GM23338 (cell line): Measurements from ENCODE around the gene CHSY1. TPM values are rescaled to one million over a fixed set of nuclear protein-coding genes. Genes with fewer than 3 reads are reported as not detected.

ENCODE experiments used
- ATAC-seq: fragments of 200-7000 bp; cut with Tn5 transposase; 3 replicates; pipeline ENCODE4 v1.9.1; 2020
- DNase-seq: peaks from one replicate; pipeline ENCODE4 v3.0.0-alpha.2; 2015; ENCODE audit warnings: low spot score
- H2AFZ ChIP-seq: fragments of 200-600 bp; sonication (generic); 2 replicates; pipeline ENCODE4 v1.8.0; 2016; ENCODE audit warnings: antibody characterized with exemption, mild to moderate bottlenecking, moderate library complexity
- H3F3A ChIP-seq: fragments of 200-600 bp; sonication (generic); replicated peaks from 2 replicates; pipeline ENCODE4 v1.8.0; 2017; ENCODE audit warnings: antibody characterized with exemption, mixed run types, low read depth
- H3K27ac ChIP-seq: fragments of 200-600 bp; sonication (generic); 2 replicates; pipeline ENCODE4 v1.6.1; 2016; ENCODE audit warnings: low read depth
- H3K27me3 ChIP-seq: fragments of 200-600 bp; sonication (generic); 2 replicates; pipeline ENCODE4 v1.8.0; 2016; ENCODE audit warnings: mild to moderate bottlenecking, mixed run types, moderate library complexity; ENCODE audit not compliant: insufficient read depth
- H3K36me3 ChIP-seq: fragments of 200-600 bp; sonication (generic); 2 replicates; pipeline ENCODE4 v1.8.0; 2016; ENCODE audit warnings: mild to moderate bottlenecking; ENCODE audit not compliant: insufficient read depth
- H3K4me1 ChIP-seq: fragments of 200-600 bp; sonication (generic); 2 replicates; pipeline ENCODE4 v1.8.0; 2016; ENCODE audit warnings: mild to moderate bottlenecking, moderate library complexity; ENCODE audit not compliant: insufficient read depth
- H3K4me2 ChIP-seq: fragments of 200-600 bp; sonication (generic); 2 replicates; pipeline ENCODE4 v1.7.1; 2017; ENCODE audit warnings: mixed run types
- H3K4me3 ChIP-seq: fragments of 200-600 bp; sonication (generic); 2 replicates; pipeline ENCODE4 v1.6.1; 2016; ENCODE audit warnings: mixed run types
- H3K79me2 ChIP-seq: fragments of 200-600 bp; sonication (generic); replicated peaks from 2 replicates; pipeline ENCODE4 v1.8.0; 2017; ENCODE audit warnings: mild to moderate bottlenecking; ENCODE audit not compliant: insufficient read depth
- H3K9me2 ChIP-seq: fragments of 200-600 bp; sonication (generic); 2 replicates; pipeline ENCODE4 v1.8.0; 2017; ENCODE audit not compliant: insufficient read depth
- H4K20me1 ChIP-seq: fragments of 200-600 bp; sonication (generic); replicated peaks from 2 replicates; pipeline ENCODE4 v1.8.0; 2017; ENCODE audit warnings: mild to moderate bottlenecking; ENCODE audit not compliant: insufficient read depth
- H3K27ac Mint-ChIP-seq: 2 replicates; pipeline ENCODE4 v1.8.0; 2020; ENCODE audit warnings: inconsistent platforms, mild to moderate bottlenecking, moderate library complexity, mixed read lengths
- H3K27me3 Mint-ChIP-seq: 3 replicates; pipeline ENCODE4 v1.8.0; 2022; ENCODE audit warnings: low read depth, mild to moderate bottlenecking, moderate library complexity, mixed read lengths, inconsistent platforms; ENCODE audit not compliant: insufficient read depth, poor library complexity
- H3K36me3 Mint-ChIP-seq: 3 replicates; pipeline ENCODE4 v1.8.0; 2021; ENCODE audit warnings: low read depth, mild to moderate bottlenecking, inconsistent platforms, moderate library complexity, mixed read lengths
- H3K4me1 Mint-ChIP-seq: 3 replicates; pipeline ENCODE4 v1.8.0; 2020; ENCODE audit warnings: mild to moderate bottlenecking, inconsistent platforms, mixed read lengths
- H3K4me3 Mint-ChIP-seq: 3 replicates; pipeline ENCODE4 v1.8.0; 2021; ENCODE audit warnings: moderate library complexity, mild to moderate bottlenecking, inconsistent platforms, mixed read lengths
- H3K9me3 Mint-ChIP-seq: 3 replicates; pipeline ENCODE4 v1.8.0; 2020; ENCODE audit warnings: moderate library complexity, mild to moderate bottlenecking, inconsistent platforms, mixed read lengths
- CREB1 ChIP-seq: fragments of 250-450 bp; sonication (Bioruptor Pico); IDR thresholded peaks from 2 replicates; pipeline ENCODE4 v1.5.0; 2020; ENCODE audit warnings: low read depth, mild to moderate bottlenecking, moderate library complexity
- ETS1 ChIP-seq: IDR thresholded peaks from 2 replicates; pipeline ENCODE4 v1.6.1; 2016; ENCODE audit warnings: antibody characterized with exemption
- EZH2 ChIP-seq: fragments of 200-600 bp; sonication (generic); IDR thresholded peaks from one replicate; pipeline ENCODE4 v1.8.0; 2017; ENCODE audit warnings: antibody characterized with exemption, mild to moderate bottlenecking, low read depth; ENCODE audit not compliant: unreplicated experiment
- EZH2phosphoT487 ChIP-seq: fragments of 200-600 bp; sonication (generic); IDR thresholded peaks from one replicate; pipeline ENCODE4 v1.8.1; 2018; ENCODE audit warnings: antibody characterized with exemption; ENCODE audit not compliant: unreplicated experiment
- JUNB ChIP-seq: IDR thresholded peaks from one replicate; pipeline ENCODE4 v1.6.1; 2016; ENCODE audit warnings: antibody characterized with exemption; ENCODE audit not compliant: unreplicated experiment
- NANOG ChIP-seq: IDR thresholded peaks from 2 replicates; pipeline ENCODE4 v1.6.1; 2016; ENCODE audit warnings: antibody characterized with exemption, borderline replicate concordance
- POLR2AphosphoS5 ChIP-seq: IDR thresholded peaks from 2 replicates; pipeline ENCODE4 v1.6.1; 2016; ENCODE audit warnings: antibody characterized with exemption, low read depth
- REST ChIP-seq: IDR thresholded peaks from one replicate; pipeline ENCODE4 v1.6.1; 2018; ENCODE audit warnings: antibody characterized with exemption; ENCODE audit not compliant: unreplicated experiment
- ZNF331 ChIP-seq: fragments of 250-450 bp; sonication (Bioruptor Pico); IDR thresholded peaks from 2 replicates; pipeline ENCODE4 v1.5.0; 2020; ENCODE audit warnings: low read depth, mild to moderate bottlenecking, moderate library complexity
- ZNF462 ChIP-seq: fragments of 250-450 bp; sonication (Bioruptor Pico); IDR thresholded peaks from 2 replicates; pipeline ENCODE4 v1.5.0; 2020; ENCODE audit warnings: mild to moderate bottlenecking, moderate library complexity
- polyA plus RNA-seq: library from polyadenylated mRNA; unstranded; fragments of >200 nt; fragmentation: Nextera tagmentation; extraction: Ambion mirVana; gene quantifications from 2 replicates; pipeline ENCODE4 v1.2.1, GENCODE V29; 2016
- total RNA-seq: library from RNA; depleted of rRNA; stranded (reverse); fragments of >200 nt; shearing (Covaris generic); gene quantifications from 2 replicates; pipeline ENCODE4 v1.2.3, GENCODE V29; 2014

Gene CHSY1
- total and polyA plus RNA-seq, 2 experiments from 2014 or later: 9.8 to 47.7 TPM

DNA sequence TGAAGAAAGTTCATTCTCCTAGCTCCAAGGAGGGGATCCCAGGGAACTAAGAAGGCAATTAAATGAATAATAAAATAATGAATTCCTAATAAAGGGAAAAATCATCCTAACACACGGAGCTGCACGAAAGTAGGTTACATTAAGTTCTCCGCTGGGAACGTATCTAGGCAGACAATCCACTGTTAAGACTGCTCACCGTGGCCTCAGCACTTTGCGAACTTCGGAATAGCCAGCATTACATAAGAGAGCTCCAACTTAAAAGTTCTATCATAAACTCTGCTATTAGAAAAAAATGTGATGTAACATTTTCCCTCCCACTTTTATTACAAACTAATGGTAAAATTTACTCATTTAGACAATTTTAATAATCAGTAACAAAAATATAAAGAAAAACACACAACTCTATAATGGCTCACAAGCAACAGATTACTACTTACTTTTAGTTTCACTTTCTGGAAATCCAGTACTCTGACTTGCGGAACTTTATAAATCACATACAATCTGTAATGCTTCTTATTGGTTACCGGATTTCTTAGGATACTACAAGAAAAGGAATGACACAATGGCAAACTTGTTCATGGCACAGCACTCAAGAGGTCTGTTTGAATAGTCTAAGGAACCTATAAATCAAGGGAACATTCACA, 34.7 kb upstream of the CHSY1 start (continued):
- no peak for TF ChIP-seq ZNF462

DNA sequence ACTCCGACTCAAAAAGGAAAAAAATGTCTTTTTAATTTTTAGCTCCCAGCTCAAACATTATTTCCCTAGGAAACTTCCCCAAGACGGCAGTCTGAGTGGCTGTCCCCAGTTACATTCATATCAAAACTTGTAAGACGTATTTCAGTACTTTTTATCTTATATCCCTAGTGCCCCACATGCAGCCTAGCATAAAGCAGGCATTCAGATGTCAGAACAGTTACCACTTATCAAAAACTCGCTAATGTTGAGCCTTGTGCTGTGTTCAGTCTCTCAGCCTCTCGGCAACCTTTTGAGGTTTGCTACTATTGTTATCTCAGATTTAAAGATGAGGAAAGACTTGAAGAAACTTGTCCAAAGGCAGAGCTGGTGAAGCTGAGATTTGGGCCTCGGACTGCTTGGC, 32.1 kb upstream of the CHSY1 start:
- H3K36me3 Mint-ChIP-seq: peaks cover 85% of the 10 kb centered on the region
- H3K4me3 Mint-ChIP-seq: no peak overlapping the region
- peaks cover 29% of the 10 kb centered on the region for H3K79me2 ChIP-seq

More for the DNA sequence above, 32.1 kb upstream of the CHSY1 start:
- Histone ChIP-seq H3K27ac (no peak overlapping the region), H3K27me3 (no peaks in the 10 kb centered on the region), H3K9me2 (no peaks in the 10 kb centered on the region), H3K36me3 (peaks cover 56% of the 10 kb centered on the region), H3K4me2 (no peak overlapping the region), H3K4me3 (no peak overlapping the region), H2AFZ (no peak overlapping the region), H4K20me1 (peaks cover 38% of the 10 kb centered on the region), H3F3A (peaks cover 20% of the 10 kb centered on the region), H3K4me1 (no peaks in the 10 kb centered on the region)
- Mint-ChIP-seq H3K27ac (no peak overlapping the region), H3K27me3 (no peaks in the 10 kb centered on the region), H3K4me1 (no peaks in the 10 kb centered on the region), H3K9me3 (no peaks in the 10 kb centered on the region)
- ATAC-seq (no peak), DNase-seq (no peak)
- TF ChIP-seq NANOG: no peak
- no peak for TF ChIP-seq JUNB
- no peak for TF ChIP-seq POLR2AphosphoS5
- no peak for TF ChIP-seq ETS1
- no peak for TF ChIP-seq ZNF331 (CRISPR knock-in tag)
- TF ChIP-seq EZH2phosphoT487: no peak
- TF ChIP-seq REST: no peak
- TF ChIP-seq EZH2: no peak
- TF ChIP-seq CREB1: no peak
